ENCODE data around the gene DDX24.

The DDX24 gene

DNA sequence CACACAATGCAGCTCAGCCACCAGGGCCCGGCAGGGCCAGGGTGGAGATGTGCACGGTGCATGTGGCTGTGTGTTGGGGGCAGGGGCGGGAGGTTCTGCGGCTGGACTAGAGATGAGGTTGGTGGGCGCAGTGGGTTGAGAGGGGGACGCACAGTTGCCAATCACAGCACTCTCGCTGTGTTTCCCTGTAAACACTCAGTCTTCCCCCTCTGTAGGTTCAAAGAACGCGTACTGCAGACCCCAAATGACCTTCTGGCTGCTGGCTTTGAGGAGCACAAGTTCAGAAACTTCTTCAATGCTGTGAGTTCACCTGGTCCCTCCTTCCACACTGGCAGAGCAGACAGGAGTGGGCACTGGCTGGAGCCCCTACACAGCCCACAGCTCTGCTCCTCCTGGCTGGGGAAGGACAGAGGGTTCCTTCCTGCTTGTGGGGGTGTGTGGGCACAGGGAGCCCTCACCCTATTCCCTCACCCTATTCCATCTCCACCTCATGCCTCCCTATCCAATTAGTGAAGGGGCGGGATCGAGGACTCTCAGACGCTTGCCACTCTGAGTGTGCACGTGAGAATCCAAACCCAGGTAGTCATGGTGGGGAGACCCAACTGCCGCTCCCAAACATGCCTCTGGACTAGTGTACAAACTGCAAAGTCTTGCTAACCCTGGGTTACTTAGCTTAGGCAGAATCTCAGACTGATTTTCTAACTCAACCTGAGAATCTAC, 37.1 kb downstream of the DDX24 start:
- no peak overlapping the region for H3K56ac ChIP-seq (ENCODE audit: low read length)
- H3K36me3 ChIP-seq (ENCODE audit: control insufficient read depth, insufficient read depth, low read length), result peaks cover 10% of the 10 kb centered on the region
- H3K4me1 ChIP-seq (ENCODE audit: control insufficient read depth, low read depth, low read length), result no peaks in the 10 kb centered on the region
- H3K23ac ChIP-seq (ENCODE audit: low read length), result no peak overlapping the region
- no peak overlapping the region for H3K18ac ChIP-seq (ENCODE audit: low read length)
- no peak for DNase-seq
- no peak overlapping the region for H2BK120ac ChIP-seq (ENCODE audit: low read depth, low read length)
- H2BK15ac ChIP-seq (replicated peaks; ENCODE audit: low read depth), result no peak overlapping the region
- H3K27me3 ChIP-seq (ENCODE audit: insufficient read depth, low read length, poor library complexity), result no peaks in the 10 kb centered on the region
- H3K79me2 ChIP-seq (ENCODE audit: control insufficient read depth, insufficient read depth, low read length), result no peaks in the 10 kb centered on the region
- no peak overlapping the region for H3K4me3 ChIP-seq (ENCODE audit: low read length)
- H3K79me1 ChIP-seq (ENCODE audit: low read length), result no peaks in the 10 kb centered on the region
- H3K4me2 ChIP-seq (ENCODE audit: low read length), result no peak overlapping the region
- H4K8ac ChIP-seq (ENCODE audit: low read depth, low read length), result no peak overlapping the region
- no peak overlapping the region for H3K27ac ChIP-seq (ENCODE audit: low read depth, low read length)
- H3K4ac ChIP-seq (ENCODE audit: low read depth, low read length), result no peak overlapping the region
- no peak overlapping the region for H2AK5ac ChIP-seq (ENCODE audit: low read length)
- no peak overlapping the region for H3K9ac ChIP-seq (ENCODE audit: low read length)
- H2BK5ac ChIP-seq (ENCODE audit: low read length), result no peak overlapping the region
- no CpG with 5 or more reads among the region's 14 CpGs for WGBS (ENCODE audit: extremely low coverage, insufficient coverage, low lambda C conversion rate)
- no peak overlapping the region for H4K5ac ChIP-seq (ENCODE audit: low read length)

DNA sequence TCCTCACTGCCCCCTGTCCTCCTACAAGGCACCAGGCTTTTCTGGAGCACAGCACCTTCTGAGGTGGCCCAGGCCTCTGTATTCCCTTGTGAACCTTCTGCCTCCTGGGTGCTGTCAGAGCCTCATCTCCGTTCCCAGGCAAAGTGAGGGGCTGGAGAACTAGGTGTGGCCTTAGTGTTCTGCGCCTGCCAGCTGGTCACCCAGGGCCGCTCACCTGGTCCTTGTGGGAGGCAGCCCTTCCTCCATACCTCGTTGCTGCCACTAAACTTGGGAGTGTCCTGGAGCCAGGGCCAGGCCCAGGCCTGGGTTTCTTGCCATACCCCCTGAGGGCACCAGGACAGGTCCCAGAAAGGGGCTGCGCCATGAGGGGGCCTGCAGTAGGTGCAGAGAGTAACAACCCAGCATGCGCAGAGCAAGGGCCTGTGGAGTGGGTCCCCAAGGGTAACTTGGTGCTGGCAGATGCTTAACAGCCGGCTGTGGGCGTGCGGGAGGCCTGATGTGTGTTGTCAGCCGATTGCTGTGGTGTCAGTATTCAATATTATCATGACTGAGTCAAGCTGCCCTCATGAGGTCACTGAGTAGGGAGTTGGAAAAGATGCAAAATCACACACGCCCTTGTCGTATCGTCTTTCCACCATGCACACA, 37.8 kb downstream of the DDX24 start:
- DNase-seq, result no peak
- H2AK5ac ChIP-seq (ENCODE audit: low read length), result no peak overlapping the region
- H3K4me3 ChIP-seq (ENCODE audit: low read length), result no peak overlapping the region
- H3K79me1 ChIP-seq (ENCODE audit: low read length), result no peaks in the 10 kb centered on the region
- H3K56ac ChIP-seq (ENCODE audit: low read length), result no peak overlapping the region
- no peaks in the 10 kb centered on the region for H3K79me2 ChIP-seq (ENCODE audit: control insufficient read depth, insufficient read depth, low read length)
- no peak overlapping the region for H3K23ac ChIP-seq (ENCODE audit: low read length)
- H3K27ac ChIP-seq (ENCODE audit: low read depth, low read length), result no peak overlapping the region
- H3K9ac ChIP-seq (ENCODE audit: low read length), result no peak overlapping the region
- H3K27me3 ChIP-seq (ENCODE audit: insufficient read depth, low read length, poor library complexity), result no peaks in the 10 kb centered on the region
- H4K5ac ChIP-seq (ENCODE audit: low read length), result no peak overlapping the region
- no peak overlapping the region for H3K4ac ChIP-seq (ENCODE audit: low read depth, low read length)
- no peak overlapping the region for H4K8ac ChIP-seq (ENCODE audit: low read depth, low read length)
- H3K36me3 ChIP-seq (ENCODE audit: control insufficient read depth, insufficient read depth, low read length), result peaks cover 10% of the 10 kb centered on the region
- H2BK15ac ChIP-seq (replicated peaks; ENCODE audit: low read depth), result no peak overlapping the region
- H2BK5ac ChIP-seq (ENCODE audit: low read length), result no peak overlapping the region
- H2BK120ac ChIP-seq (ENCODE audit: low read depth, low read length), result no peak overlapping the region
- WGBS (ENCODE audit: extremely low coverage, insufficient coverage, low lambda C conversion rate), result no CpG with 5 or more reads among the region's 13 CpGs
- no peaks in the 10 kb centered on the region for H3K4me1 ChIP-seq (ENCODE audit: control insufficient read depth, low read depth, low read length)
- no peak overlapping the region for H3K18ac ChIP-seq (ENCODE audit: low read length)
- H3K4me2 ChIP-seq (ENCODE audit: low read length), result no peak overlapping the region

DNA sequence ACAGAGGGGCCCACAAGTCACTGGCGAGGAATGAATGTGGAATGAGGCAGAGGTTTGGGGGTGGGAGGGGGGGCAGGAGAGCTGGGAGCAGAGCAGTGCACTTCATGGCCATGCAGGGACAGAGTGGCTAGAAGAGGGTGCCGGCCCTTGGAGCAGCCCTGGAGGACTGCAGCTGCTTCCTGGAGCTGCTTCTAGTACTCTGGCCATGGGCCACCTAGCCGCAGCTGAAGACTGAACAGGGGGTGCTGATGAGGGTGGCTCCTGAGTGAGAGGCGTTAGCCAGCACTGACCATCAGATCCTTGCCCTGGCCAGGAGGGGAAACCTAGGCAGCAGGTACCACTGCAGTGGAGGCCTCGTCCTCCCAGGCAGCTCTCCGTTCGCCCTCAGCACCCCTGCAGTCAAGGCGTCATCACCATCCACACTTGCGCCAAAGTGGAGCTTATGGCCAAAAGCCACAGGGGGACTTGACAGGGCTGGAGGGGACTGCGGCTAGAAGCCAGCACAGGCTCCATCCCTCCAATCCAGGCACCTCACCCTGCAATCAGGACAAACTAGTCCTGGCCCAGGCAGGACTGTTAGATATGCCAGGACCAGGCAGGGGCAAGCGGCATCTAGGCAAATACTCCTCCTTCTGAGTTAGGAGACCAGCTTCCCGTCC, 38.4 kb downstream of the DDX24 start:
- Histone ChIP-seq H2BK5ac (ENCODE audit: low read length) (no peak overlapping the region), H3K4me1 (ENCODE audit: control insufficient read depth, low read depth, low read length) (no peaks in the 10 kb centered on the region), H2BK15ac (replicated peaks; ENCODE audit: low read depth) (no peak overlapping the region), H3K4me3 (ENCODE audit: low read length) (no peak overlapping the region), H3K23ac (ENCODE audit: low read length) (no peak overlapping the region), H3K4me2 (ENCODE audit: low read length) (no peak overlapping the region), H3K79me2 (ENCODE audit: control insufficient read depth, insufficient read depth, low read length) (no peaks in the 10 kb centered on the region), H3K9ac (ENCODE audit: low read length) (no peak overlapping the region), H4K8ac (ENCODE audit: low read depth, low read length) (no peak overlapping the region), H3K27me3 (ENCODE audit: insufficient read depth, low read length, poor library complexity) (no peaks in the 10 kb centered on the region), H2BK120ac (ENCODE audit: low read depth, low read length) (no peak overlapping the region), H3K56ac (ENCODE audit: low read length) (no peak overlapping the region), H3K18ac (ENCODE audit: low read length) (no peak overlapping the region), H3K4ac (ENCODE audit: low read depth, low read length) (no peak overlapping the region), H2AK5ac (ENCODE audit: low read length) (no peak overlapping the region), H4K5ac (ENCODE audit: low read length) (no peak overlapping the region), H3K79me1 (ENCODE audit: low read length) (no peaks in the 10 kb centered on the region), H3K27ac (ENCODE audit: low read depth, low read length) (no peak overlapping the region), H3K36me3 (ENCODE audit: control insufficient read depth, insufficient read depth, low read length) (peaks cover 10% of the 10 kb centered on the region)
- no peak for DNase-seq
- WGBS (ENCODE audit: extremely low coverage, insufficient coverage, low lambda C conversion rate), result no CpG with 5 or more reads among the region's 12 CpGs

DNA sequence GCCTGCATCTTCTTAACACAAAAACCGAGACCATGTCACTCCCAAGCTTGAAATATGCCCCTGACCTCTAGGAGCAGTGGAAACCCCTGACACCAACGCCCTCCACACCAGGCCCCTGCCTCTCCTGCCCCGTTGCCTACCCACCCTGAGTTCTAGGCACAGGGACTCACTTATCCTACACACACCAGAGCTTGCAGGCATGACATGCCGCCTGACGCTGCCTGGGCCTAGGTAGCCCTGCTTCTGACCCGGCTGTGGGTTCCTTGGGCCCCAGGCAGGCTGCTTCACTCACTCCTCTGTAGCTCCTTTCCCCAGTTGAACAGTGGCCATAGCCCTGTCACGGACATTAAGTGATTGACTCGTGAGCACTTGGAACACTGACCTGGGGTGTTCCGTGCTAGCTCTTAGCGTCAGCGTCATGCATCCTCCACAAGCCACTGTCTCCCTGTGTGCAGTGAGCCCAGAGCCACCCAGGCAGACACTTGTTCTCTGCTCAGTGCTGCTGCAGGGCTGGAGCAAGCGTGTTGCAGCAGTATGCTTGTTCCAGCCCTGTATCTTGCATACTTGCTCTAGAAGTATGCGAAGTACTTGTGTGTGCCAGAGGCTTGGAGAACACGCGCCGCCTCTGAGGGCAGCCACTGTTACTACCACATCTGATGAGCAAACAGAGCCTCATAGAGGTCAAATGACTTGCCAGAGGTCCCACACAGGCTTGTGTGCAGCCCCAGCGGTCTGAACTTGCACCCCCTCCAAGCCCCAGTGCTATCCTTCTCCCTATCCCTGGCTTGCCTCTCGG, 39.3 kb downstream of the DDX24 start:
- H3K23ac ChIP-seq (ENCODE audit: low read length), result no peak overlapping the region
- no CpG with 5 or more reads among the region's 18 CpGs for WGBS (ENCODE audit: extremely low coverage, insufficient coverage, low lambda C conversion rate)
- H3K56ac ChIP-seq (ENCODE audit: low read length), result no peak overlapping the region

DNA sequence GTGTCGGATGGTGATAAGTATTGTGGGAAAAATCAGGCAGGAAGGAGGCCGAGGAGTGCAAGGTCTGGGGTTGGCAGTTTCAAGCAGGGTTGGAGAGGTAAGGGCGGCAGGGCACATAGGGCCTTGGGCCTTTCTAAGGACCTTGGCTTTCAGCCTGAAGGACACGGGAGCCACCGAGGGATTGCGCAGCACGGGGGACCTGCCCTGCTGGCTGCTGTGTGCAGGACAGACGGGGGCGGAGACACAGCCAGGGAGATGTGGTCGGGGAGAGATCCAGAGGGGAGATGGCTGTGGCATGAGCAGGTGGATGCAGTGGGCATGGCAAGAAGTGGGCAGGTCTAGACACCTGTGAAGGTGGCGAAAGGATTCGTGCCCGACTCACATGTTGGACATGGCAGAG, 40.2 kb downstream of the DDX24 start:
- H2BK120ac ChIP-seq (ENCODE audit: low read depth, low read length), result no peak overlapping the region
- no peak overlapping the region for H3K23ac ChIP-seq (ENCODE audit: low read length)
- H3K79me1 ChIP-seq (ENCODE audit: low read length), result no peaks in the 10 kb centered on the region
- no peak overlapping the region for H3K56ac ChIP-seq (ENCODE audit: low read length)
- no peak overlapping the region for H3K4me2 ChIP-seq (ENCODE audit: low read length)
- H2BK5ac ChIP-seq (ENCODE audit: low read length), result no peak overlapping the region
- H3K79me2 ChIP-seq (ENCODE audit: control insufficient read depth, insufficient read depth, low read length), result no peaks in the 10 kb centered on the region
- no peak overlapping the region for H2AK5ac ChIP-seq (ENCODE audit: low read length)
- no peak overlapping the region for H3K4ac ChIP-seq (ENCODE audit: low read depth, low read length)
- no peak overlapping the region for H3K4me3 ChIP-seq (ENCODE audit: low read length)
- peaks cover 7% of the 10 kb centered on the region for H3K36me3 ChIP-seq (ENCODE audit: control insufficient read depth, insufficient read depth, low read length)
- H3K4me1 ChIP-seq (ENCODE audit: control insufficient read depth, low read depth, low read length), result peaks cover 1% of the 10 kb centered on the region
- H4K8ac ChIP-seq (ENCODE audit: low read depth, low read length), result no peak overlapping the region
- WGBS (ENCODE audit: extremely low coverage, insufficient coverage, low lambda C conversion rate), result no CpG with 5 or more reads among the region's 13 CpGs
- H3K18ac ChIP-seq (ENCODE audit: low read length), result no peak overlapping the region
- no peak for DNase-seq
- H4K5ac ChIP-seq (ENCODE audit: low read length), result no peak overlapping the region
- no peak overlapping the region for H3K27ac ChIP-seq (ENCODE audit: low read depth, low read length)
- H2BK15ac ChIP-seq (replicated peaks; ENCODE audit: low read depth), result no peak overlapping the region
- H3K27me3 ChIP-seq (ENCODE audit: insufficient read depth, low read length, poor library complexity), result no peaks in the 10 kb centered on the region
- no peak overlapping the region for H3K9ac ChIP-seq (ENCODE audit: low read length)

More for the DNA sequence above, 39.3 kb downstream of the DDX24 start:
- H3K4me3 ChIP-seq (ENCODE audit: low read length), result no peak overlapping the region
- H3K9ac ChIP-seq (ENCODE audit: low read length), result no peak overlapping the region
- H3K18ac ChIP-seq (ENCODE audit: low read length), result no peak overlapping the region
- no peak overlapping the region for H4K8ac ChIP-seq (ENCODE audit: low read depth, low read length)
- no peak overlapping the region for H2BK120ac ChIP-seq (ENCODE audit: low read depth, low read length)
- no peaks in the 10 kb centered on the region for H3K79me1 ChIP-seq (ENCODE audit: low read length)
- H3K4ac ChIP-seq (ENCODE audit: low read depth, low read length), result no peak overlapping the region
- no peak overlapping the region for H3K4me2 ChIP-seq (ENCODE audit: low read length)
- no peak overlapping the region for H2BK5ac ChIP-seq (ENCODE audit: low read length)
- H3K36me3 ChIP-seq (ENCODE audit: control insufficient read depth, insufficient read depth, low read length), result peaks cover 10% of the 10 kb centered on the region
- no peak overlapping the region for H2AK5ac ChIP-seq (ENCODE audit: low read length)
- no peak for DNase-seq
- no peak overlapping the region for H4K5ac ChIP-seq (ENCODE audit: low read length)
- no peaks in the 10 kb centered on the region for H3K27me3 ChIP-seq (ENCODE audit: insufficient read depth, low read length, poor library complexity)
- no peak overlapping the region for H3K27ac ChIP-seq (ENCODE audit: low read depth, low read length)
- no peaks in the 10 kb centered on the region for H3K79me2 ChIP-seq (ENCODE audit: control insufficient read depth, insufficient read depth, low read length)
- H3K4me1 ChIP-seq (ENCODE audit: control insufficient read depth, low read depth, low read length), result peaks cover under 1% of the 10 kb centered on the region
- H2BK15ac ChIP-seq (replicated peaks; ENCODE audit: low read depth), result no peak overlapping the region

Measured in mesendoderm (in vitro differentiated cells).